Measurements from ENCODE around the gene EHD4.

Gene EHD4

DNA sequence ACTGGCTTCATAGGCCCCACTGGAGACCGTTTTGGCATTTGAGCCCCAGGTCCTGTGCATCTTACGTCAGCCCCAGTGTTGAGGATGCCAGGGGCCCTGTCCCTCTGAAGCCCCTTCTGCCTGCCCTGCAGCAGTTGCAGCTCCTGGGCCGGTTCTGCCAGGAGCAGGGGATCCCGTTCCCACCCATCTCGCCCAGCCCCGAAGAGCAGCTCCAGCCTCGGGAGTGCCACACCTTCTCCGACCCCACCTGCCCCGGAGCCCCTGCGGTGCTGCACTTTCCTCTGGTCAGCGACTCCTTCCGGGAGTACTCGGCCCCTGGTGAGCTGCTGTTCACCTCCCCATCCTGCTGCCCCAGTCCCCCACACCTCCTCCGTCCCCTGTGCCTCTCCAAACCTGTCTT is 125.2 kb downstream of the EHD4 start:
- Histone ChIP-seq H3K4me3 (ENCODE audit: low read depth, low read length) (no peak overlapping the region), H3K27ac (ENCODE audit: extremely low read depth, low read depth, low read length) (no peak overlapping the region), H3K36me3 (ENCODE audit: control insufficient read depth in 2 of 2, insufficient read depth in 1 of 2, low read length in 2 of 2) (peaks cover 0 to 15% of the 10 kb centered on the region in 2 experiments; a peak in 1 of 3 replicates), H3K9me3 (ENCODE audit: control insufficient read depth, insufficient read depth, low read depth, low read length) (no peaks in the 10 kb centered on the region), H3K4me1 (ENCODE audit: control insufficient read depth, insufficient read depth, low read length) (no peaks in the 10 kb centered on the region)
- ChIA-PET CTCF (no interaction called here), POLR2A (no interaction called here)
- no peak for TF ChIP-seq ZNF677 (tag by site-specific recombination; IDR thresholded peaks at IDR 0.05)
- TF ChIP-seq ZNF391 (tag by site-specific recombination; IDR thresholded peaks at IDR 0.05; ENCODE audit: borderline replicate concordance, low read depth) = no peak
- no peak for TF ChIP-seq MEIS1 (CRISPR knock-in tag; IDR thresholded peaks at IDR 0.05; ENCODE audit: borderline replicate concordance)
- TF ChIP-seq ZNF239 (tag by site-specific recombination; IDR thresholded peaks at IDR 0.05) = no peak
- TF ChIP-seq ZNF624 (tag by site-specific recombination; IDR thresholded peaks at IDR 0.05) = no peak
- TF ChIP-seq, protein P1, sequence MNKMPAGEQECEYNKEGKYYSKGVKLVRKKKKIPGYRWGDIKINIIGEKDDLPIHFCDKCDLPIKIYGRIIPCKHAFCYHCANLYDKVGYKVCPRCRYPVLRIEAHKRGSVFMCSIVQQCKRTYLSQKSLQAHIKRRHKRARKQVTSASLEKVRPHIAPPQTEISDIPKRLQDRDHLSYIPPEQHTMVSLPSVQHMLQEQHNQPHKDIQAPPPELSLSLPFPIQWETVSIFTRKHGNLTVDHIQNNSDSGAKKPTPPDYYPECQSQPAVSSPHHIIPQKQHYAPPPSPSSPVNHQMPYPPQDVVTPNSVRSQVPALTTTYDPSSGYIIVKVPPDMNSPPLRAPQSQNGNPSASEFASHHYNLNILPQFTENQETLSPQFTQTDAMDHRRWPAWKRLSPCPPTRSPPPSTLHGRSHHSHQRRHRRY (tag by site-specific recombination; IDR thresholded peaks at IDR 0.05) = no peak
- TF ChIP-seq ZNF10 (tag by site-specific recombination; IDR thresholded peaks at IDR 0.05) = no peak
- TF ChIP-seq ZNF138 (tag by site-specific recombination; IDR thresholded peaks at IDR 0.05; ENCODE audit: borderline replicate concordance) = no peak
- TF ChIP-seq ZNF521 (tag by site-specific recombination; IDR thresholded peaks at IDR 0.05) = no peak
- TF ChIP-seq ZNF510 (tag by site-specific recombination; IDR thresholded peaks at IDR 0.05; ENCODE audit: insufficient replicate concordance) = no peak
- no peak for TF ChIP-seq ZNF585B (tag by site-specific recombination; IDR thresholded peaks at IDR 0.05)
- no peak for TF ChIP-seq ZNF639 (tag by site-specific recombination; IDR thresholded peaks at IDR 0.05)
- no peak for TF ChIP-seq ZNF426 (tag by site-specific recombination; IDR thresholded peaks at IDR 0.05)
- TF ChIP-seq ZNF266 (tag by site-specific recombination; IDR thresholded peaks at IDR 0.05; ENCODE audit: low read depth) = no peak
- TF ChIP-seq ZNF544 (tag by site-specific recombination; IDR thresholded peaks at IDR 0.05) = no peak
- TF ChIP-seq SALL2 (tag by site-specific recombination; IDR thresholded peaks at IDR 0.05; ENCODE audit: borderline replicate concordance) = no peak
- no peak for TF ChIP-seq ELK4 (IDR thresholded peaks at IDR 0.05; ENCODE audit: borderline replicate concordance, low read depth, low read length)
- TF ChIP-seq ZNF623 (tag by site-specific recombination; IDR thresholded peaks at IDR 0.05) = no peak
- TF ChIP-seq ZNF169 (tag by site-specific recombination; IDR thresholded peaks at IDR 0.05) = no peak

Data from HEK293 (cell line).